NCI-H2107 (cell line): ENCODE measurements around the gene MISP3.

Experiments
- DNase-seq: peaks from one replicate; lab custom pipeline; 2025; lab: John Stamatoyannopoulos, UW

MISP3 gene

GRCh38 chr19:14122924-14123323 is 50.3 kb downstream of the MISP3 start:
- DNase-seq, result no peak
